Stimulated activated naive CD4-positive, alpha-beta T cell (primary cell): ENCODE results near the gene AUTS2.

Source experiments
- DNase-seq, 6 experiments: peaks; one replicate each; lab custom pipeline; 2025; lab: John Stamatoyannopoulos, UW

Gene AUTS2

GRCh38 chr7:70693686-70694433 lies 1095.6 kb downstream of the AUTS2 start:
- peak in 5 of 6 experiments; percentile 10 to 29 (median 16) for DNase-seq

GRCh38 chr7:70694434-70694970 lies 1096.2 kb downstream of the AUTS2 start:
- DNase-seq = peak in 2 of 6 experiments; percentile 12 to 13

GRCh38 chr7:70694971-70695794 lies 1096.9 kb downstream of the AUTS2 start:
- DNase-seq = no peak

- DNase-seq = peak in 1 of 6 experiments; percentile 5
These were observed 1097.5 kb downstream of the AUTS2 start for GRCh38 chr7:70695795-70696083.

- no peak for DNase-seq
These were observed 1098.0 kb downstream of the AUTS2 start for GRCh38 chr7:70696201-70696754.

- peak in 3 of 6 experiments; percentile 6 to 44 (median 26) for DNase-seq
These were observed 1100.1 kb downstream of the AUTS2 start for GRCh38 chr7:70698219-70698832.

GRCh38 chr7:70699271-70699670 lies 1101.0 kb downstream of the AUTS2 start:
- no peak for DNase-seq

GRCh38 chr7:70700055-70700940 lies 1102.0 kb downstream of the AUTS2 start:
- no peak for DNase-seq

- no peak for DNase-seq
These were observed 1102.7 kb downstream of the AUTS2 start for GRCh38 chr7:70700941-70701425.

GRCh38 chr7:70701477-70701876 lies 1103.2 kb downstream of the AUTS2 start:
- no peak for DNase-seq

GRCh38 chr7:70701991-70702390 lies 1103.7 kb downstream of the AUTS2 start:
- DNase-seq = no peak

GRCh38 chr7:70703785-70704184 lies 1105.5 kb downstream of the AUTS2 start:
- DNase-seq = no peak

- no peak for DNase-seq
These were observed 1106.6 kb downstream of the AUTS2 start for GRCh38 chr7:70704831-70705346.

- DNase-seq = no peak
These were observed 1107.9 kb downstream of the AUTS2 start for GRCh38 chr7:70706204-70706603.

GRCh38 chr7:70706698-70707097 lies 1108.4 kb downstream of the AUTS2 start:
- no peak for DNase-seq

GRCh38 chr7:70707823-70708243 lies 1109.6 kb downstream of the AUTS2 start:
- DNase-seq = no peak

GRCh38 chr7:70710011-70710480 lies 1111.8 kb downstream of the AUTS2 start:
- DNase-seq = no peak

GRCh38 chr7:70710651-70711050 lies 1112.4 kb downstream of the AUTS2 start:
- no peak for DNase-seq

GRCh38 chr7:70711452-70711851 lies 1113.2 kb downstream of the AUTS2 start:
- DNase-seq = no peak

- DNase-seq = no peak
These were observed 1114.7 kb downstream of the AUTS2 start for GRCh38 chr7:70712942-70713341.
